Neuronal stem cell (in vitro differentiated cells): ENCODE measurements around the gene MXRA8.

ENCODE experiments used
- DNase-seq: peaks from one replicate; pipeline ENCODE4 v3.0.0-alpha.2; 2013; ENCODE audit warnings: low spot score
- H2AFZ ChIP-seq: one replicate; pipeline ENCODE4 v1.6.1; 2013; ENCODE audit warnings: mild to moderate bottlenecking, low read length, inconsistent platforms
- H2AK5ac ChIP-seq: 2 replicates; pipeline ENCODE4 v1.6.1; 2013; ENCODE audit warnings: low read depth, mild to moderate bottlenecking, inconsistent platforms, low read length, moderate library complexity, mixed read lengths
- H2BK120ac ChIP-seq: 2 replicates; pipeline ENCODE4 v1.6.1; 2013; ENCODE audit warnings: low read depth, mild to moderate bottlenecking, inconsistent platforms, low read length, moderate library complexity, mixed read lengths
- H2BK12ac ChIP-seq: one replicate; pipeline ENCODE4 v1.6.1; 2013; ENCODE audit warnings: low read length, inconsistent platforms
- H2BK15ac ChIP-seq: 2 replicates; pipeline ENCODE4 v1.6.1; 2013; ENCODE audit warnings: mild to moderate bottlenecking, low read length, inconsistent platforms, mixed read lengths
- H2BK5ac ChIP-seq: one replicate; pipeline ENCODE4 v1.6.1; 2013; ENCODE audit warnings: inconsistent platforms, mild to moderate bottlenecking, low read length, moderate library complexity
- H3K14ac ChIP-seq: one replicate; pipeline ENCODE4 v1.6.1; 2013; ENCODE audit warnings: low read length, inconsistent platforms
- H3K18ac ChIP-seq: 2 replicates; pipeline ENCODE4 v1.6.1; 2013; ENCODE audit warnings: low read length, inconsistent platforms
- H3K23ac ChIP-seq: 2 replicates; pipeline ENCODE4 v1.6.1; 2013; ENCODE audit warnings: low read depth, mild to moderate bottlenecking, mixed read lengths, low read length, inconsistent platforms; ENCODE audit not compliant: poor library complexity
- H3K27ac ChIP-seq: replicated peaks from 3 replicates; pipeline ENCODE4 v1.5.1; 2013; ENCODE audit warnings: low read length, inconsistent platforms
- H3K27me3 ChIP-seq, 3 experiments: 2 replicates each; pipeline ENCODE4 v1.6.1; 2013; ENCODE audit warnings: low read length in 3 of 3, mild to moderate bottlenecking in 2 of 3, inconsistent platforms in 1 of 3, low read depth in 1 of 3, mixed read lengths in 1 of 3, moderate library complexity in 1 of 3; ENCODE audit not compliant: control insufficient read depth in 3 of 3, insufficient read depth in 3 of 3
- H3K36me3 ChIP-seq, 2 donors: replicated peaks in 1 of 2; 2 replicates each; pipeline ENCODE4 v1.6.1; 2013; ENCODE audit warnings: low read length in 2 of 2; ENCODE audit not compliant: control insufficient read depth in 2 of 2, insufficient read depth in 2 of 2
- H3K4ac ChIP-seq: 2 replicates; pipeline ENCODE4 v1.6.1; 2013; ENCODE audit warnings: inconsistent platforms, mild to moderate bottlenecking, low read length, moderate library complexity
- H3K4me1 ChIP-seq, 2 donors: 1 replicate in 1 of 2; 2 replicates in 1 of 2; pipeline ENCODE4 v1.6.1; 2013; ENCODE audit warnings: low read length in 2 of 2, low read depth in 1 of 2; ENCODE audit not compliant: control insufficient read depth in 2 of 2, insufficient read depth in 1 of 2
- H3K4me2 ChIP-seq: one replicate; pipeline ENCODE4 v1.6.1; 2013; ENCODE audit warnings: mild to moderate bottlenecking, low read length, inconsistent platforms; ENCODE audit not compliant: insufficient read depth, poor library complexity, severe bottlenecking
- H3K4me3 ChIP-seq, 2 donors: 2 replicates each; pipeline ENCODE4 v1.5.1; 2013; ENCODE audit warnings: low read length in 2 of 2, mild to moderate bottlenecking in 2 of 2, inconsistent platforms in 1 of 2, moderate library complexity in 1 of 2
- H3K79me1 ChIP-seq: one replicate; pipeline ENCODE4 v1.6.1; 2013; ENCODE audit warnings: low read depth, mild to moderate bottlenecking, inconsistent platforms, low read length, moderate library complexity
- H3K9ac ChIP-seq: one replicate; pipeline ENCODE4 v1.6.1; 2013; ENCODE audit warnings: mild to moderate bottlenecking, low read depth, low read length, inconsistent platforms; ENCODE audit not compliant: poor library complexity
- H3K9me3 ChIP-seq, 2 donors: replicated peaks in 1 of 2; 2 replicates each; pipeline versions ENCODE3 to v1.6.1; 2013; ENCODE audit warnings: low read length in 2 of 2, mild to moderate bottlenecking in 2 of 2, inconsistent platforms in 1 of 2, low read depth in 1 of 2, mixed read lengths in 1 of 2, moderate library complexity in 1 of 2; ENCODE audit not compliant: control insufficient read depth in 2 of 2, insufficient read depth in 1 of 2
- H4K8ac ChIP-seq: one replicate; pipeline ENCODE4 v1.6.1; 2013; ENCODE audit warnings: low read depth, mild to moderate bottlenecking, inconsistent platforms, low read length, moderate library complexity
- H4K91ac ChIP-seq: one replicate; pipeline ENCODE4 v1.6.1; 2013; ENCODE audit warnings: low read length, low read depth, mild to moderate bottlenecking, inconsistent platforms; ENCODE audit not compliant: poor library complexity
- WGBS, 2 donors: extraction: QIAGEN DNeasy Blood & Tissue Kit; methylation state at CpG; one replicate each; pipeline ENCODE4 v1.1.7; 2013; ENCODE audit warnings: missing lambda C conversion rate in 2 of 2, mixed read lengths in 1 of 2; ENCODE audit not compliant: insufficient read length in 2 of 2, insufficient replicate concordance in 1 of 2; ENCODE audit errors: extremely low coverage in 2 of 2; 5-methylcytosine and 5-hydroxymethylcytosine counted together

The MXRA8 gene

GRCh38 chr1:1307923-1308755 lies 50.2 kb downstream of the MXRA8 start, which contains the start of the genes ACAP3 and PUSL1:
TSS of gene ACAP3 (minus strand) at chr1:1307930. CDS start at chr1:1307815, 115 bp downstream.
TSS of gene PUSL1 (plus strand) at chr1:1308597. CDS start at chr1:1308644, 47 bp downstream.
- Histone ChIP-seq H3K27me3 (peaks cover 0 to 2% (median 0%) of the 10 kb centered on the region in 3 experiments), H3K9ac (peak within 1 kb of the TSS; percentile 97), H2AFZ (peak within 1 kb of the TSS; percentile 96), H3K23ac (peak within 1 kb of the TSS; percentile 96), H2AK5ac (peak within 1 kb of the TSS; percentile 100), H3K4ac (peak within 1 kb of the TSS; percentile 76), H3K14ac (peak within 1 kb of the TSS; percentile 100), H2BK15ac (peak within 1 kb of the TSS; percentile 37), H4K8ac (peak within 1 kb of the TSS; percentile 82), H2BK5ac (peak within 1 kb of the TSS; percentile 82), H2BK12ac (peak within 1 kb of the TSS; percentile 46), H3K4me2 (peak within 1 kb of the TSS; percentile 93), H3K4me3 (peak within 1 kb of the TSS; percentile 75 to 94), H3K9me3 (no peaks in the 10 kb centered on the region), H3K27ac (peak within 1 kb of the TSS; percentile 85), H2BK120ac (peak within 1 kb of the TSS; percentile 61), H4K91ac (no peak within 1 kb of the TSS), H3K79me1 (peaks cover 19% of the 10 kb centered on the region), H3K36me3 (peaks cover 27 to 39% of the 10 kb centered on the region in 2 donors), H3K4me1 (peaks cover 36 to 38% of the 10 kb centered on the region in 2 donors), H3K18ac (peak within 1 kb of the TSS; percentile 98)
- WGBS, 2 donors = no CpG with 5 or more reads among the region's 131 CpGs
- DNase-seq = peak; percentile 89

GRCh38 chr1:1307261-1307922 lies 51.0 kb downstream of the MXRA8 start:
- Histone ChIP-seq H2BK120ac (no peak overlapping the region), H2BK15ac (peak overlapping the region; percentile 37), H3K4ac (peak overlapping the region; percentile 76), H4K91ac (no peak overlapping the region), H3K14ac (peak overlapping the region; percentile 82), H2BK5ac (peak overlapping the region; percentile 82), H3K4me3 (peak overlapping the region; percentile 75 to 93), H3K4me2 (peak overlapping the region; percentile 91), H3K27me3 (peaks cover 0 to 2% (median 0%) of the 10 kb centered on the region in 3 experiments), H3K9ac (peak overlapping the region; percentile 94), H3K9me3 (no peaks in the 10 kb centered on the region), H3K4me1 (peaks cover 36 to 38% of the 10 kb centered on the region in 2 donors), H2AFZ (peak overlapping the region; percentile 75), H3K27ac (peak overlapping the region; percentile 46), H3K23ac (peak overlapping the region; percentile 66), H3K36me3 (peaks cover 21 to 32% of the 10 kb centered on the region in 2 donors), H3K79me1 (peaks cover 18% of the 10 kb centered on the region), H2BK12ac (no peak overlapping the region), H3K18ac (peak overlapping the region; percentile 91), H2AK5ac (peak overlapping the region; percentile 90), H4K8ac (no peak overlapping the region)
- no peak for DNase-seq
- no CpG with 5 or more reads among the region's 83 CpGs for WGBS, 2 donors

GRCh38 chr1:1306661-1307260 lies 51.6 kb downstream of the MXRA8 start:
- H4K91ac ChIP-seq = no peak overlapping the region
- H3K4me1 ChIP-seq = peaks cover 36 to 38% of the 10 kb centered on the region in 2 donors
- peaks cover 19% of the 10 kb centered on the region for H3K79me1 ChIP-seq
- WGBS, 2 donors = no CpG with 5 or more reads among the region's 27 CpGs
- H2BK12ac ChIP-seq = peak overlapping the region; percentile 2
- H4K8ac ChIP-seq = peak overlapping the region; percentile 17
- no peak overlapping the region for H2BK15ac ChIP-seq
- H3K9me3 ChIP-seq = no peaks in the 10 kb centered on the region
- no peak overlapping the region for H2BK120ac ChIP-seq
- H3K36me3 ChIP-seq = peaks cover 17 to 25% of the 10 kb centered on the region in 2 donors
- peak overlapping the region; percentile 91 for H3K18ac ChIP-seq
- H3K27me3 ChIP-seq = peaks cover 0 to 2% (median 0%) of the 10 kb centered on the region in 3 experiments
- DNase-seq = no peak
- H3K23ac ChIP-seq = peak overlapping the region; percentile 66
- H2BK5ac ChIP-seq = no peak overlapping the region
- H2AFZ ChIP-seq = peak overlapping the region; percentile 75
- peak overlapping the region; percentile 75 to 93 for H3K4me3 ChIP-seq
- H2AK5ac ChIP-seq = peak overlapping the region; percentile 100
- H3K4me2 ChIP-seq = peak overlapping the region; percentile 91
- H3K27ac ChIP-seq = no peak overlapping the region
- H3K9ac ChIP-seq = peak overlapping the region; percentile 94
- no peak overlapping the region for H3K4ac ChIP-seq
- peak overlapping the region; percentile 82 for H3K14ac ChIP-seq
